Muscle of leg (tissue), 11 donors: ENCODE data around the gene FUT4. TPM values are rescaled to one million over a fixed set of nuclear protein-coding genes. Genes with fewer than 3 reads are reported as not detected.
"Not testable (repeated sequence)": the region's sequence is repeated elsewhere in the genome, so short reads cannot be mapped to it uniquely, and the experiment has no call there.

Experiments used
- DNase-seq: peaks from one replicate; pipeline ENCODE4 v3.0.0; 2013
- H3K27ac ChIP-seq: one replicate; pipeline ENCODE4 v1.5.1; 2013; ENCODE audit warnings: mild to moderate bottlenecking, low read length, control low read depth
- H3K27me3 ChIP-seq: one replicate; pipeline ENCODE4 v1.6.1; 2013; ENCODE audit warnings: low read length; ENCODE audit not compliant: control insufficient read depth, insufficient read depth
- H3K36me3 ChIP-seq: one replicate; pipeline ENCODE4 v1.6.1; 2013; ENCODE audit warnings: low read length; ENCODE audit not compliant: control insufficient read depth, insufficient read depth
- H3K4me1 ChIP-seq: one replicate; pipeline ENCODE4 v1.6.1; 2013; ENCODE audit warnings: low read length; ENCODE audit not compliant: control insufficient read depth, insufficient read depth
- H3K4me3 ChIP-seq: one replicate; pipeline ENCODE4 v1.5.1; 2013; ENCODE audit warnings: low read length, control low read depth
- H3K9me3 ChIP-seq: replicated peaks from 2 replicates; pipeline ENCODE4 v1.6.1; 2013; ENCODE audit warnings: low read depth, low read length; ENCODE audit not compliant: control insufficient read depth
- WGBS: methylation state at CpG from one replicate; pipeline ENCODE4 v1.1.5; 2013; ENCODE audit warnings: missing lambda C conversion rate; ENCODE audit not compliant: insufficient coverage; 5-methylcytosine and 5-hydroxymethylcytosine counted together
- polyA plus RNA-seq, 8 donors: library from polyadenylated mRNA; unstranded; fragments of 120-200 nt; gene quantifications; one replicate each; pipeline versions ENCODE4 v1.2.1 to v1.2.3, GENCODE V29; 2013; ENCODE audit warnings: inconsistent platforms in 1 of 8, low replicate concordance in 1 of 8; ENCODE audit not compliant: insufficient read length in 8 of 8, insufficient read depth in 1 of 8
- total RNA-seq: library from RNA; stranded (reverse); fragments of 120-200 nt; gene quantifications from one replicate; pipeline ENCODE4 v1.2.4, GENCODE V29; 2013

Gene FUT4
- total and polyA plus RNA-seq, 9 donors, result 5.0 to 7.4 (median 5.3) TPM

DNA sequence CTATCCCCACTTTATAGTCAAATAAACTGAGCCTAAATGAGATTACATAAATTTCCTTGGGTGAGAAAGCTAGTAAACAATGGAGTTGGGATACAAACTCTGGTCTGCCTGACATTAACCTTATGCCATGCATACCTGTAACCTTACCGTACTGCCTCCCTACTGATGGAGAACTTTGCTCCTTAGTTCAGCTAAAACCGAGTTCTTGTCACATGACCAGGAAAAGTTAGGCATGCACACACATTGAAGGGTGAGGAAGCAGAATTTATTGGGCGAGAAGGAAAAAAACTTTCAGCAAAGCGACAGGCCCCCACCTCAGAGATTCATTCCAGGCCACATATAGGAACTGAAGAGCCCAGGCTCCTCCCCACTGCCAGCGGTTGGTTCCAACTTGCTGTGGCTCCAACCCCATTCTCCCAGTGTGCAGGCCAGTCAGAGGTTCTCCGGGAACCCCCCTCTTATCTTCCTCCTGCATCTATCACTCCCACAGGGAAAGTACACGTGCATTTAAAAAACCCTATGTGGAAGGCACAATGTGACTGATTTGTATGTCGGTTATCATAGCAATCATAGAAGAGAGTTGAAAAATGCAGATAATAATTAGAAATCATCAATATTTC is 20.2 kb downstream of the FUT4 start:
- Histone ChIP-seq H3K27me3 (no peaks in the 10 kb centered on the region), H3K4me1 (no peaks in the 10 kb centered on the region), H3K9me3 (no peaks in the 10 kb centered on the region), H3K4me3 (no peak overlapping the region), H3K27ac (no peak overlapping the region), H3K36me3 (no peaks in the 10 kb centered on the region)
- 65% methylated on average over 4 of the region's 8 CpGs for WGBS
- DNase-seq, result no peak

DNA sequence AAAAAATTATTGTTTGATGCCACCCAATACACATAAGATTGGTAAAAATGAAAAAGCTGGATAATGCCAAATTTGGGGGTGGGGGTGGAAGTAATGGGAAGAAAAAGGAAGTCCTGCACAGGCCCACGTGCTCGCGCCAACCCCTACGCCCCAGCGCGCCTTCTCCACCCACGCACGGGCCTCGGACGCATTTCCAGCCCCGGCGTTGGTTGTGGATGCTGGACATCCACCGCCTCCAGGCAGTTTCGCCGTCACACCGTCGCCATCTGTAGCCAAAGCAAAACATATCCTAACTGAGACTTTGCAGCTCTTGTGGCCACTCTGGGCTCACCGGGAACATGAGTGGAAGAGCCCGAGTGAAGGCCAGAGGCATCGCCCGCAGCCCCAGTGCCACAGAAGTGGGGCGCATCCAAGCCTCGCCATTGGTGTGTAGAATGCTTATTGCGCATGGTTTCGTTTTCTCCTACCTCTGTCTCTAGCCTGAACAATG is 23.5 kb downstream of the FUT4 start, which contains the start of gene PIWIL4:
Gene PIWIL4 (plus strand): TSS at position 188 of the 490 bp plus-strand sequence. CDS start 151 bp downstream, at position 339.
- no peak within 1 kb of the TSS for H3K4me3 ChIP-seq
- no peak for DNase-seq
- no peaks in the 10 kb centered on the region for H3K27me3 ChIP-seq
- no peak within 1 kb of the TSS for H3K27ac ChIP-seq
- H3K36me3 ChIP-seq, result no peaks in the 10 kb centered on the region
- no peaks in the 10 kb centered on the region for H3K4me1 ChIP-seq
- 89% methylated on average over 19 of the region's 25 CpGs for WGBS
- H3K9me3 ChIP-seq, result no peaks in the 10 kb centered on the region

DNA sequence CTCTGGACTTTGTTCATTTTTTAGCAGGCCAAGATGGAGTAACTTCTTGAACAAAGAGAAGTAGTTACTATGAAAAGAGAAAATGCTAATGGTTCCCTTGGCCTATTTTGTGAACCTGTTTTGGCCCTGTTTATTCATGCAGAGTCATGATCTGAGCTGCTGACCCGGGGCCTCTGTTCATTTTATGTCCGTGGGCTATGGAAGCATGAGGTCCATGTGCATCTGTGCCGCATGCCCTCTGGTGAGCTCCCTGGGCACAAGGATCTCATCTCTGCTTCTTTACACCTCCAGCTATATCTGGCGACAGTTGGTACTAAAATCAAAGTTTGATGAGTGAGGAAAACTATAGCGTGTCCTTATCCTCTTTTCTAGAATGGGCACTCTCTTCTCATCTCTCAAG is 24.5 kb downstream of the FUT4 start:
- Histone ChIP-seq H3K27ac (no peak overlapping the region), H3K9me3 (no peaks in the 10 kb centered on the region)
- 100% methylated on average over 2 of the region's 5 CpGs for WGBS

DNA sequence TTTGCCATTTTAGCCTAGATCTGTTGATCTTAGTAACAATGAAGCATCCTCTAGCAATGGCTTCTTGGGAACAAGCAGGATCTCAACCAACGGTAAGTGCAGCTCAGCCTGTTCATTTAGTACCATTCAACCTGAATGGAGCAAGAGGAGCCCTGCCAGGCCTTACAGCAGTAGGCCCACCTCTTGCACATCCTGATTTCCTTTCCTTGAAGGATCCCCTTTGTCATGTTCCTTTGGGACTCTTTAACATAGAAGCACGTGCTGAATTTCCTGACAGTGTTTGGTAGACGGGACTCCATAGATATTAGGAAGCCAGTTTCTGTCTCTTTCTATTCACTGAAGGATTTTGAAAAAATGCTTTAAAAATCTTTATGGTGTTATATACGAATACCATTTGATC is 25.0 kb downstream of the FUT4 start:
- Histone ChIP-seq H3K36me3 (no peaks in the 10 kb centered on the region), H3K27ac (no peak overlapping the region), H3K4me3 (no peak overlapping the region), H3K4me1 (no peaks in the 10 kb centered on the region), H3K9me3 (no peaks in the 10 kb centered on the region), H3K27me3 (no peaks in the 10 kb centered on the region)
- 92% methylated on average over 1 of the region's 4 CpGs for WGBS
- no peak for DNase-seq

More for the DNA sequence above, 24.5 kb downstream of the FUT4 start:
- Histone ChIP-seq H3K27me3 (no peaks in the 10 kb centered on the region), H3K4me1 (no peaks in the 10 kb centered on the region), H3K4me3 (no peak overlapping the region), H3K36me3 (no peaks in the 10 kb centered on the region)
- DNase-seq, result no peak

DNA sequence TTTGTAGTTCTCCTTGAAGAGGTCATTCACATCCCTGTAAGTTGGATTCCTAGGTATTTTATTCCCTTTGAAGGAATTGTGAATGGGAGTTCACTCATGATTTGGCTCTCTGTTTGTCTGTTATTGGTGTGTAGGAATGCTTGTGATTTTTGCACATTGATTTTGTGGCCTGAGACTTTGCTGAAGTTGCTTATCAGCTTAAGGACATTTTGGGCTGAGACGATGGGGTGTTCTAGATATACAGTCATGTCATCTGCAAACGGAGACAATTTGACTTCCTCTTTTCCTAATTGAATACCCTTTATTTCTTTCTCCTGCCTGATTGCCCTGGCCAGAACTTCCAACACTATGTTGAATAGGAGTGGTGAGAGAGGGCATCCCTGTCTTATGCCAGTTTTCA is 29.3 kb downstream of the FUT4 start:
- DNase-seq, H3K36me3 ChIP-seq, H3K27ac ChIP-seq, H3K9me3 ChIP-seq, H3K27me3 ChIP-seq, H3K4me3 ChIP-seq, H3K4me1 ChIP-seq: not testable (repeated sequence)
- no CpG with 5 or more reads among the region's 2 CpGs for WGBS

DNA sequence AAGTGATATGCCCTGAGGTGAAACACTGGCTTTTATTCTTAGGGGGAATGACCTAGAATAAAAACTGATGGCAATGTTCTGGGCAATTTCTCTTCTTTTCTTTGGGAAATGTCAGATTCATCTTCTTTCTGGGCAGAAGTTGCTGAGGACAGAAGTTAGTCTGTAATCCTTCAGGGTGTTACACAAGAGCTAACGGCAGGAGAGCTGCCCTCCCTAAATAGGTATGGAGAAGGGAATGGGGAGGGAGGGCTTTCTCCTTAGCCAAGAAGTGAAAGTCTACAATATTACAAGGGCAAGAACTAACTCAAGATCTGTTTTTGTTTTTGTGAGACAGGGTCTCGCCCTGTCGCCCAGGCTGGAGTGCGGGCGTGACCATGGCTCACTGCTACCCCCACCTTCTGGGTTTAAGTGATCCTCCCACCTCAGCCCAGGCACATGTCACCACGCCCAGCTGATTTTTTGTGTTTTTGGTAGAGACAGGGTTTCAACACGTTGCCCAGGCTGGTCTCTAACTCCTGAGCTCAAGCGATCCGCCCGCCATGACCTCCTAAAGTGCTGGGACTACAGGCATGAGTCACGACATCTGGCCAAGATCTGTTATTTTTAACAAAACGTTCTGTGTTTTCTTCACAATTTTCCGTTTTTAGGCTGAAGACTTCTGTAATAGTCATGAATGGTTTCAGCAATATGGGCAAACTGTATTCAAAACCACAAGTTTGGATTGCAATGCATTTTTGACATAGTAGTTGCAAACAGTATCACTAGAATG is 30.7 kb downstream of the FUT4 start:
- 63% methylated on average over 6 of the region's 13 CpGs for WGBS
- DNase-seq, result no peak
- H3K27me3 ChIP-seq, result no peaks in the 10 kb centered on the region
- no peak overlapping the region for H3K27ac ChIP-seq
- H3K4me1 ChIP-seq, result no peaks in the 10 kb centered on the region
- H3K36me3 ChIP-seq, result no peaks in the 10 kb centered on the region
- H3K9me3 ChIP-seq, result no peaks in the 10 kb centered on the region
- H3K4me3 ChIP-seq, result no peak overlapping the region

DNA sequence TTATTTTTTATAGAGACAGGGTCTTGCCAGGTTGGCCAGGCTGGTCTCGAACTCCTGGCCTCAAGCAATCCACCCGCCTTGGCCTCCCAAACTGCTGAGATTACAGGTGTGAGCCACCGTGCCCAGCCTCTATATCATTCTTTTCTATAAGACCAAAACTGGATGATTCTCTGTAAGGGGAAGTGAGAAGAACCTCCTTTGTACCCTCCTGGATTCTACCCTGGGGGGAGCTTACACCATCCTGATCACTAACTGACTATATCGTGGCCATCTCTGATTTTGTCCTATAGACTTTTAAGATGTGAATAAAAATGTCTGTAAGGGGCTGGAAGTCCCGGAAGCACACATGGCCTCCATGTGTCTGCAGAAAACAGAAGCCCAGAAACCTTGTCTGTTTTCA is 32.6 kb downstream of the FUT4 start:
- WGBS, result no CpG with 5 or more reads among the region's 5 CpGs
- no peak overlapping the region for H3K27ac ChIP-seq
- no peaks in the 10 kb centered on the region for H3K9me3 ChIP-seq
- no peak for DNase-seq
- no peaks in the 10 kb centered on the region for H3K4me1 ChIP-seq
- H3K4me3 ChIP-seq, result no peak overlapping the region
- no peaks in the 10 kb centered on the region for H3K27me3 ChIP-seq
- no peaks in the 10 kb centered on the region for H3K36me3 ChIP-seq

DNA sequence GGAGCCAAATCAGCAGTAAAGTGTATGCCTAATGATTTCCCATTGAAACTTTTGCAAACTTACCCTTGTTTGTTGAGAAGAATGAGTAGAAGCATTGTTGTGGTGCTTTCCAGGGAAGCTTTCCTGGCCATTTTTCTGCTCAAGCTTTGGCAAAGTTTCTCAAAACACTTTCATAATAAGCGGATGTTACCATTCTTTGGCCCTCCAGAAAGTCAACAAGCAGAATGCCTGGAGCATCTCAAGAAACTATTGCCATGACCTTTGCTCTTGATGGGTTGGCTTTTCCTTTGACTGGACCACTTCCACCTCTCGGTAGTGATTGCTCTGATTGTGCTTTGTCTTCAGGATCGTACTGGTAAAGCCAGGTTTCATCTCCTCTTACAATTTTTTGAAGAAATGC is 34.1 kb downstream of the FUT4 start:
- H3K9me3 ChIP-seq, result no peaks in the 10 kb centered on the region
- H3K4me1 ChIP-seq, result no peaks in the 10 kb centered on the region
- H3K27me3 ChIP-seq, result no peaks in the 10 kb centered on the region
- H3K4me3 ChIP-seq, result no peak overlapping the region
- no peaks in the 10 kb centered on the region for H3K36me3 ChIP-seq
- WGBS, result 60% methylated on average over 1 of the region's 3 CpGs
- no peak for DNase-seq
- H3K27ac ChIP-seq, result no peak overlapping the region

DNA sequence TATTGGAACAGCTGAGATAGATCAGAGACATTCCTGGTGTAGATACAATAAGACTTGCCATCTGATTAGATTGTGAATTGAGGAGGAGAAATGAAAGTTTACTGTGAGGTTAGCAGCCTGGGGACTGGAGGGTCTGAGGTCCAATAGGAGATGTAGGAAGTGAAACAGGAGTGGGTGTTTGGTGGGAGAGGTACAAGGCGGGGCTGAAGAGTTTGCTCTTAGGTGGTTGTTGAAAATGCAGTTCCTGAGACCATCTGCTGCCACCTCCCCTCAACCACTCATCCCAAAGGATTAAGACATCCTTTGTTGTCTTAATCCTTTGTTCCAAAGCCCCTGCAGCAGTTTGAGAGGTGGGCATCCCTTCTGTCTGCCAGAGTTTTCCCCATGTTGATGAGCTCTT is 38.2 kb downstream of the FUT4 start:
- Histone ChIP-seq H3K36me3 (no peaks in the 10 kb centered on the region), H3K4me3 (no peak overlapping the region), H3K9me3 (no peaks in the 10 kb centered on the region), H3K4me1 (no peaks in the 10 kb centered on the region), H3K27ac (no peak overlapping the region), H3K27me3 (no peaks in the 10 kb centered on the region)
- DNase-seq, result no peak
- WGBS, result no CpG with 5 or more reads among the region's 1 CpG

DNA sequence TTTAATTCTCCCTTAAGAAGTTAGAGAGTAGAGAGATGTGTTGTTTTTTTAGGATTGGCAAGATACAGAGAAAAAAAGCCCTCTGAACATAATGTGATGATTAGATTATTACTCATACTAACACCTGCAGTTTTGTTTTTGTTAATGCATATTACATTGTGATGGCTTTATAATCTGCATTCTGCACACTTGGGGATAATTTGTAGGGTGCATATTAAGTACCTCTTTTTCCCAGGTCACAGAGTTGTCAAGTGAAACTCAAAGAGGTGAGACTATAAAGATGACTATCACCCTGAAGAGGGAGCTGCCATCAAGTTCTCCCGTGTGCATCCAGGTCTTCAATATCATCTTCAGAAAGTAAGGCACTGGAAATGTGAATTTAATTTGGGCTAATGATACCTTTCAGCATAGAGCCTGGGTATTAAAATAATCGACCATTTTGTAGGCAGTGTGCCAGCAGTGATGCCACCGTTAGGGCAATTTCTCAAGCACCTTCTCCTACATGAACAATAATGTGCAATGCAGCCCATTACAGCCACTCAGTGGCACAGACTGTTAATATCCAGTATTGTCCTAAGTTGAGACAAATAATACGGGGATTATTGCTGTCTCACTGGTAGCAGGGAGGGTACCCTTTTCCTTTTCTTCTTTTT is 39.6 kb downstream of the FUT4 start:
- Histone ChIP-seq H3K27ac (no peak overlapping the region), H3K4me1 (no peaks in the 10 kb centered on the region)
- WGBS, result no CpG with 5 or more reads among the region's 4 CpGs

More for the DNA sequence above, 39.6 kb downstream of the FUT4 start:
- H3K27me3 ChIP-seq, result no peaks in the 10 kb centered on the region
- H3K9me3 ChIP-seq, result no peaks in the 10 kb centered on the region
- H3K36me3 ChIP-seq, result no peaks in the 10 kb centered on the region
- no peak for DNase-seq
- no peak overlapping the region for H3K4me3 ChIP-seq
